Adrenal gland (tissue), 5 donors: ENCODE data around the gene AFF1.

ENCODE experiments used
- CTCF ChIP-seq, 6 experiments: fragments of 450-650 bp in 4 of 6; fragments of 200-600 bp in 2 of 6; sonication (generic) in 1 of 6; IDR thresholded peaks; 1 replicate in 5 of 6; 2 replicates in 1 of 6; pipeline versions ENCODE4 v1.5.1 to v1.8.0; 2016 to 2021; ENCODE audit warnings: antibody characterized with exemption in 6 of 6, mild to moderate bottlenecking in 2 of 6, moderate library complexity in 1 of 6
- POLR2A ChIP-seq, 2 donors: fragments of 450-650 bp; IDR thresholded peaks; one replicate each; pipeline ENCODE4 v1.6.1; 2017; ENCODE audit warnings: antibody characterized with exemption in 2 of 2, mild to moderate bottlenecking in 2 of 2, moderate library complexity in 1 of 2
- donor health status: DM: no; HTN: no; CAD: no.

- TF ChIP-seq POLR2A (IDR thresholded peaks at IDR 0.05) (no peak), CTCF (IDR thresholded peaks at IDR 0.05) (no peak)
These were observed 45.4 kb downstream of the AFF1 start for GRCh38 chr4:86980230-86980629.
